Skeletal muscle satellite cell (primary cell): ENCODE results near the gene ZSCAN1.
A peak's percentile ranks its signal among the peaks of the same experiment; 100 is the strongest.

Experiments
- H3K27me3 ChIP-seq: 2 replicates; pipeline ENCODE4 v1.7.0; 2013; ENCODE audit warnings: low read length; ENCODE audit not compliant: control insufficient read depth, insufficient read depth
- H3K36me3 ChIP-seq: 2 replicates; pipeline ENCODE4 v1.7.0; 2013; ENCODE audit warnings: mild to moderate bottlenecking, control low read depth, low read length; ENCODE audit not compliant: insufficient read depth
- H3K4me1 ChIP-seq: 2 replicates; pipeline ENCODE4 v1.7.0; 2013; ENCODE audit warnings: low read length; ENCODE audit not compliant: control insufficient read depth, insufficient read depth
- H3K4me2 ChIP-seq: 2 replicates; pipeline ENCODE4 v1.7.0; 2013; ENCODE audit warnings: mild to moderate bottlenecking, low read length
- H3K4me3 ChIP-seq: 2 replicates; pipeline ENCODE4 v1.7.0; 2013; ENCODE audit warnings: low read length
- H3K9ac ChIP-seq: 2 replicates; pipeline ENCODE4 v1.7.0; 2013; ENCODE audit warnings: mild to moderate bottlenecking, low read depth, low read length, moderate library complexity
- H3K9me3 ChIP-seq: replicated peaks from 2 replicates; pipeline ENCODE4 v1.7.0; 2013; ENCODE audit warnings: mild to moderate bottlenecking, control low read depth, low read length

Gene ZSCAN1

DNA sequence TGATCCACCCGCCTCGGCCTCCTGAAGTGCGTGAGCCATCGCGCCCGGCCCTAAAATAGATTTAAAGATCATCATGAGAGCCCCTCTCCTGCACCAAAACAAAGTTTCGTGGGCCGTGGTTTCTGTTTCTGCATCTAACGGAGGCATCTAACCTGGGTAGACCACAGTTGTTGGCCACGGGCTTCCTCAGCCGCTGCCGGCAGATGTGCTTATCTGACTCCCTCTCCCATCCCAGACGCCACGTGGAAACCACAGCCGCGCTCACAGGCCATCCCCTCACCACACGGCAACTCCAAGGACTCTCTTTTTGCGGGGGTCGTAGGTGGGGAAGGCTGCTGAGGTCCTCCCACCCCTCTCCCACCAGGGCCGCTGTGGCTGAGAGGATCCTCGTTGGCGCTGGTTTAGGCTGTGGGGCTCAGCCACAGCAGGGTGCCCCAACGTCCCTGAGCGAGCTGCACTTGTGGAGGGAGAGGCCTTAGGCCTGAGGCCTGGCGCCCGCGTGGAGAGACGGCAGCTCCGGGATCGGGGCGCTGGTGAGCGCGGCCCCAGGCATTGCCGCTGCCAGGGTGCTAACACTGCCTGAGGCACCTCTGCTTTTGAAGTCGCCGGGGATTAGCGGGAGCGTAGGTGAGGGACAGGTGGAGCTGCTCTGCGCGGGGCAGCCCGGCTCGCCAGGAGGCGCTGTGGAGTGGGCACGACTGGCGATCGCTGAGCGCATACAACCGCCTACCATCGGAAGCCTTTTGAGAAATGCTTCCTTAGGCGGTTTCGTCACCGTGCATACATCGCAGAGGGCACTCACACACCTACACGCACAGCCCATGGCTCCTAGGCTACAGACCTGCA is 8.9 kb downstream of the ZSCAN1 start:
- Histone ChIP-seq H3K4me3 (no peak overlapping the region), H3K9ac (no peak overlapping the region)

DNA sequence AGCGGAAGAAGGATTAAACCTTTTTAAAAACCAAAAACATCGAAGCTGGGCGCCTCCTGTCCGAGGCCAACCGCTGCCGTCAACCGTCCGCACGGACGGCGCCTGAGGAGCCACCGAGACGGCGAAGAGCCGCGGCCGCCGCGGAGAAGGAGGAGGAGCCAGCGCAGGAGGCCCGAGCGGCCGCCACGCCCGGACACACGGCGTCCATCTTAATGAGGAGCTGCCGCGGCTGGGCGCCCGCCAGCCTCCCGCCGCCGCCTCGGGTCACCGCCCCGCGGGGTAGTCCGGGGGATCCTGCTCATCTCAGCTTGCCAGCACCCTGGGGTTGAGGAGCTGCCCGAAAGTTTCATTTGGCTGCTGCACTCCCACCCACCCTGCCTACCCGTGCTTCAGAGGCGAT is 10.6 kb downstream of the ZSCAN1 start:
- H3K9ac ChIP-seq: no peak overlapping the region
- H3K27me3 ChIP-seq: no peaks in the 10 kb centered on the region
- H3K4me1 ChIP-seq: no peaks in the 10 kb centered on the region
- H3K4me3 ChIP-seq: no peak overlapping the region
- no peak overlapping the region for H3K4me2 ChIP-seq
- no peaks in the 10 kb centered on the region for H3K36me3 ChIP-seq
- H3K9me3 ChIP-seq: peaks cover 33% of the 10 kb centered on the region

More for the DNA sequence above, 8.9 kb downstream of the ZSCAN1 start:
- no peak overlapping the region for H3K4me2 ChIP-seq
- no peaks in the 10 kb centered on the region for H3K4me1 ChIP-seq
- no peaks in the 10 kb centered on the region for H3K27me3 ChIP-seq
- no peaks in the 10 kb centered on the region for H3K36me3 ChIP-seq
- peaks cover 30% of the 10 kb centered on the region for H3K9me3 ChIP-seq

GRCh38 chr19:58044886-58045285 is 11.1 kb downstream of the ZSCAN1 start:
- Histone ChIP-seq H3K4me2 (no peak overlapping the region), H3K27me3 (no peaks in the 10 kb centered on the region), H3K9me3 (peaks cover 35% of the 10 kb centered on the region), H3K9ac (no peak overlapping the region), H3K36me3 (no peaks in the 10 kb centered on the region), H3K4me1 (no peaks in the 10 kb centered on the region), H3K4me3 (no peak overlapping the region)

GRCh38 chr19:58045411-58046050 is 11.7 kb downstream of the ZSCAN1 start:
- no peak overlapping the region for H3K9ac ChIP-seq
- peaks cover 35% of the 10 kb centered on the region for H3K9me3 ChIP-seq
- no peak overlapping the region for H3K4me3 ChIP-seq
- H3K27me3 ChIP-seq: no peaks in the 10 kb centered on the region
- H3K4me2 ChIP-seq: no peak overlapping the region
- no peaks in the 10 kb centered on the region for H3K4me1 ChIP-seq
- H3K36me3 ChIP-seq: no peaks in the 10 kb centered on the region

GRCh38 chr19:58046856-58047255 is 13.0 kb downstream of the ZSCAN1 start:
- Histone ChIP-seq H3K9me3 (peaks cover 34% of the 10 kb centered on the region), H3K4me3 (no peak overlapping the region), H3K27me3 (no peaks in the 10 kb centered on the region)

DNA sequence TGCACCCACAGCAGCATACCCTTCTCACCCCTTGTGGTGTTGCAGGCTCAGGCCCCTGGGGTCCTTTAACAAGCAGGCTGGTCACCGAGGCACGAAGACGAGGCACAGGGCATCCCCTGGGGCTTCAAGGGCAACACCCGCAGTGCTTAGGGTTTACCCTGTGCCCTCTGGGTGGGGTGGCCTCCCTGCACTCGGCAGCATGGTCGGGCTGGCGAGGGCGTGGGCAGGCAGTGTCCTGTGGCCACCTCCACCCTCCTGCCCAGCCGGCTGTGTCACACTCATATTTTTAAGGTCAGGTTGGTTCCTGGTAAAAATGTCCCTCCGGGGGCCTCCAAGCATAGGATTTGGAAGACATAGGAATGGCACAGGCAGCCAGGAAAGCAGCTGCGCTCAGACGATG is 13.8 kb downstream of the ZSCAN1 start:
- H3K27me3 ChIP-seq: no peaks in the 10 kb centered on the region
- no peak overlapping the region for H3K4me2 ChIP-seq
- H3K9me3 ChIP-seq: peaks cover 30% of the 10 kb centered on the region
- H3K4me1 ChIP-seq: no peaks in the 10 kb centered on the region
- no peak overlapping the region for H3K9ac ChIP-seq
- no peaks in the 10 kb centered on the region for H3K36me3 ChIP-seq
- H3K4me3 ChIP-seq: no peak overlapping the region

More at GRCh38 chr19:58046856-58047255, 13.0 kb downstream of the ZSCAN1 start:
- Histone ChIP-seq H3K9ac (no peak overlapping the region), H3K4me2 (no peak overlapping the region), H3K4me1 (no peaks in the 10 kb centered on the region), H3K36me3 (no peaks in the 10 kb centered on the region)

DNA sequence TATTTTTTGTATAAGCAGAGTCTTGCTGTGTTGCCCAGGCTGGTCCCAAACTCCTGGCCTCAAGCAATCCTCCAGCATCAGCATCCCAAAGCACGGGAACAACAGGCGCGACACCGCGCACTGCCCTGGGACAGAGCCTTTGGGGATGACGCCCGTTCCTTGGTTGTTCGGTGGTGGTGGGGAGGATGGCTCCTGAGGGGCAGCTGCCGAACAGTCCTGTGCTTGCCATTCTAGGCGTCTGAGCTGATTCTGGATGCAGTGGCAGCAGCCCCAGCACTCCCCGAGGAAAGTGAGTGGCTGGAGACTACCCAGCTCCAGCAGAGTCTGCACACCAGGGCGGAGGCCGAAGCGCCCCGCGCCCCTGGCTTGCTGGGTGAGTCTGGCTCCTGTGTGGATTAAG is 18.4 kb downstream of the ZSCAN1 start:
- Histone ChIP-seq H3K9me3 (peaks cover 10% of the 10 kb centered on the region), H3K4me1 (peaks cover 5% of the 10 kb centered on the region), H3K36me3 (no peaks in the 10 kb centered on the region), H3K4me3 (no peak overlapping the region), H3K9ac (no peak overlapping the region), H3K4me2 (no peak overlapping the region), H3K27me3 (no peaks in the 10 kb centered on the region)

DNA sequence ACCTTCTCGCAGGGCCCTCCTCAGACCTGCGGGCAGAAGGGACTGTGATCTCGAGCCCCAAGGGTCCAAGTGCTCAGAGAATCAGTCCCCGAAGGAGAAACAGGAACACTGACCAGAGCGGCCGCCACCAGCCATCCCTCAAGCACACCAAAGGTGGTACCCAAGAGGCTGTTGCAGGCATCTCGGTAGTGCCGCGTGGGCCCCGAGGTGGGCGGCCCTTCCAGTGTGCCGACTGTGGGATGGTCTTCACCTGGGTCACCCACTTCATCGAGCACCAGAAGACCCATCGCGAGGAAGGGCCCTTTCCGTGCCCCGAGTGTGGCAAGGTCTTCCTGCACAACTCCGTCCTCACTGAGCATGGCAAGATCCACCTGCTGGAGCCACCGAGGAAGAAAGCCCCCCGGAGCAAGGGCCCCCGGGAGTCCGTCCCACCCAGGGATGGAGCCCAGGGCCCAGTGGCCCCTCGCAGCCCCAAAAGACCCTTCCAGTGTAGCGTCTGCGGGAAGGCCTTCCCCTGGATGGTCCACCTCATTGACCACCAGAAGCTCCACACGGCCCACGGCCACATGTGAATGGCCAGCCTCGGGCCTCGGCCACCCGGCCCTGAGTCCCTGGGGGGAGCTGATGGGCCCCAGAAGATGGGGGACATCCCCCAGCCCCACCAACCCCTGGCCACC is 19.8 kb downstream of the ZSCAN1 start:
- Histone ChIP-seq H3K9me3 (peaks cover 10% of the 10 kb centered on the region), H3K4me3 (no peak overlapping the region), H3K4me1 (peaks cover 5% of the 10 kb centered on the region), H3K4me2 (no peak overlapping the region), H3K27me3 (no peaks in the 10 kb centered on the region), H3K36me3 (no peaks in the 10 kb centered on the region), H3K9ac (no peak overlapping the region)

GRCh38 chr19:58054901-58055874 is 21.4 kb downstream of the ZSCAN1 start:
- Histone ChIP-seq H3K36me3 (no peaks in the 10 kb centered on the region), H3K9me3 (peaks cover 11% of the 10 kb centered on the region), H3K4me2 (peak overlapping the region; percentile 84), H3K4me3 (peak overlapping the region; percentile 75), H3K9ac (peak overlapping the region; percentile 78), H3K27me3 (no peaks in the 10 kb centered on the region), H3K4me1 (peaks cover 11% of the 10 kb centered on the region)

GRCh38 chr19:58056261-58056660 is 22.4 kb downstream of the ZSCAN1 start:
- H3K4me1 ChIP-seq: peaks cover 11% of the 10 kb centered on the region
- H3K9me3 ChIP-seq: peaks cover 13% of the 10 kb centered on the region
- H3K4me3 ChIP-seq: no peak overlapping the region
- H3K4me2 ChIP-seq: no peak overlapping the region
- no peaks in the 10 kb centered on the region for H3K27me3 ChIP-seq
- H3K36me3 ChIP-seq: no peaks in the 10 kb centered on the region
- H3K9ac ChIP-seq: no peak overlapping the region

- Histone ChIP-seq H3K4me1 (peaks cover 11% of the 10 kb centered on the region), H3K27me3 (no peaks in the 10 kb centered on the region), H3K4me2 (no peak overlapping the region), H3K36me3 (no peaks in the 10 kb centered on the region), H3K9me3 (peaks cover 17% of the 10 kb centered on the region), H3K4me3 (no peak overlapping the region), H3K9ac (no peak overlapping the region)
Observed at GRCh38 chr19:58056861-58057260, 23.0 kb downstream of the ZSCAN1 start.
